ENCODE data around the gene UBN2. TPM values are rescaled to one million over a fixed set of nuclear protein-coding genes. Genes with fewer than 3 reads are reported as not detected.

UBN2 gene
- total RNA-seq, 2 donors from 2014 or later, result 45.3 to 48.8 TPM

DNA sequence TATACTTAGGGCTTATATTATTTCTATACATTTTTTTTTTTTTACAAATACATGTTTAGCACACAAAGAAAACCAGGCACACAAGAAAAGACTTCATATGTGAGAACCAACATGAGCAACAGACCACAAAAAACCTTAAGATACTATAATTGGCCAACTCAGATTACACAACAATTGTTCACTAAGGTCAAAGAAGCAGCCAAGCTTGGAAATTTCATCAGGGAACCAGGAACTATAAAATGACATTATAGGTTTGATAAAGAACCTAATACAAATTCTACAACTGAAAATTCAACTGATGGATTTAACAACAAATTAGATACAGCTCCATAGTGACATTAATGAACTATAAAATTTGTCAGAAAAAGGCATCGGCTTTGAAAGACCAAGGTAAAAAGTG is 124.3 kb downstream of the UBN2 start:
- H3K9ac ChIP-seq (ENCODE audit: extremely low read depth, low read length, poor library complexity, severe bottlenecking), result no peak overlapping the region
- H3K36me3 ChIP-seq (ENCODE audit: control insufficient read depth, insufficient read depth, low read length), result no peaks in the 10 kb centered on the region
- H3K27me3 ChIP-seq (ENCODE audit: control insufficient read depth, insufficient read depth, low read length, poor library complexity, severe bottlenecking), result no peaks in the 10 kb centered on the region
- Mint-ChIP-seq H3K27ac (no peak overlapping the region), H3K4me3 (no peak overlapping the region), H3K4me1 (no peaks in the 10 kb centered on the region), H3K36me3 (ENCODE audit: low read depth) (peaks cover 14% of the 10 kb centered on the region), H3K9me3 (no peaks in the 10 kb centered on the region), H3K27me3 (ENCODE audit: insufficient read depth) (no peaks in the 10 kb centered on the region)
- TF ChIP-seq, protein P1, sequence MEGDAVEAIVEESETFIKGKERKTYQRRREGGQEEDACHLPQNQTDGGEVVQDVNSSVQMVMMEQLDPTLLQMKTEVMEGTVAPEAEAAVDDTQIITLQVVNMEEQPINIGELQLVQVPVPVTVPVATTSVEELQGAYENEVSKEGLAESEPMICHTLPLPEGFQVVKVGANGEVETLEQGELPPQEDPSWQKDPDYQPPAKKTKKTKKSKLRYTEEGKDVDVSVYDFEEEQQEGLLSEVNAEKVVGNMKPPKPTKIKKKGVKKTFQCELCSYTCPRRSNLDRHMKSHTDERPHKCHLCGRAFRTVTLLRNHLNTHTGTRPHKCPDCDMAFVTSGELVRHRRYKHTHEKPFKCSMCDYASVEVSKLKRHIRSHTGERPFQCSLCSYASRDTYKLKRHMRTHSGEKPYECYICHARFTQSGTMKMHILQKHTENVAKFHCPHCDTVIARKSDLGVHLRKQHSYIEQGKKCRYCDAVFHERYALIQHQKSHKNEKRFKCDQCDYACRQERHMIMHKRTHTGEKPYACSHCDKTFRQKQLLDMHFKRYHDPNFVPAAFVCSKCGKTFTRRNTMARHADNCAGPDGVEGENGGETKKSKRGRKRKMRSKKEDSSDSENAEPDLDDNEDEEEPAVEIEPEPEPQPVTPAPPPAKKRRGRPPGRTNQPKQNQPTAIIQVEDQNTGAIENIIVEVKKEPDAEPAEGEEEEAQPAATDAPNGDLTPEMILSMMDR (conservative IDR thresholded peaks at IDR 0.05), result no peak
- no peak overlapping the region for H3K27ac ChIP-seq (ENCODE audit: low read depth, low read length)
- H3K4me1 ChIP-seq (ENCODE audit: control insufficient read depth, insufficient read depth, low read length), result no peaks in the 10 kb centered on the region
- no peaks in the 10 kb centered on the region for H3K9me3 ChIP-seq (ENCODE audit: control insufficient read depth, low read length)
- H3K4me3 ChIP-seq (ENCODE audit: low read length), result no peak overlapping the region
- DNase-seq, result no peak
- WGBS, 2 experiments (ENCODE audit: insufficient coverage in 1 of 2, insufficient read length in 1 of 2), result 90 to 100% methylated on average over 1 of the region's 1 CpG

Other genes starting within 250 kb of the UBN2 start
- gene KIAA1549, start 249.8 kb upstream of the UBN2 start, total RNA-seq, result 10 to 100 TPM; 18.7 to 19.3 TPM
- gene ZC3HAV1L, start 195.2 kb upstream of the UBN2 start, total RNA-seq, result 10 to 100 TPM in 1 of 2 donors, 1 to 10 TPM in 1; 9.7 to 10.9 TPM
- gene ZC3HAV1, start 121.5 kb upstream of the UBN2 start, total RNA-seq, result 10 to 100 TPM; 67.6 to 76.0 TPM
- 10 to 100 TPM; 10.8 to 17.1 TPM for gene FMC1, start 110.1 kb downstream of the UBN2 start, total RNA-seq
- 10 to 100 TPM; 71.0 to 76.0 TPM for gene LUC7L2, start 128.7 kb downstream of the UBN2 start, total RNA-seq

Measured in endodermal cell (in vitro differentiated cells).